Inflammatory macrophage treated with lipopolysaccharide for 4 hours (primary cell): ENCODE measurements around the gene EEF1AKMT1.
A peak's percentile ranks its signal among the peaks of the same experiment; 100 is the strongest.

Experiments
- DNase-seq: peaks from one replicate; pipeline ENCODE4 v3.0.0-alpha.2; 2020

The EEF1AKMT1 gene, protein sequence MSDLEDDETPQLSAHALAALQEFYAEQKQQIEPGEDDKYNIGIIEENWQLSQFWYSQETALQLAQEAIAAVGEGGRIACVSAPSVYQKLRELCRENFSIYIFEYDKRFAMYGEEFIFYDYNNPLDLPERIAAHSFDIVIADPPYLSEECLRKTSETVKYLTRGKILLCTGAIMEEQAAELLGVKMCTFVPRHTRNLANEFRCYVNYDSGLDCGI

DNA sequence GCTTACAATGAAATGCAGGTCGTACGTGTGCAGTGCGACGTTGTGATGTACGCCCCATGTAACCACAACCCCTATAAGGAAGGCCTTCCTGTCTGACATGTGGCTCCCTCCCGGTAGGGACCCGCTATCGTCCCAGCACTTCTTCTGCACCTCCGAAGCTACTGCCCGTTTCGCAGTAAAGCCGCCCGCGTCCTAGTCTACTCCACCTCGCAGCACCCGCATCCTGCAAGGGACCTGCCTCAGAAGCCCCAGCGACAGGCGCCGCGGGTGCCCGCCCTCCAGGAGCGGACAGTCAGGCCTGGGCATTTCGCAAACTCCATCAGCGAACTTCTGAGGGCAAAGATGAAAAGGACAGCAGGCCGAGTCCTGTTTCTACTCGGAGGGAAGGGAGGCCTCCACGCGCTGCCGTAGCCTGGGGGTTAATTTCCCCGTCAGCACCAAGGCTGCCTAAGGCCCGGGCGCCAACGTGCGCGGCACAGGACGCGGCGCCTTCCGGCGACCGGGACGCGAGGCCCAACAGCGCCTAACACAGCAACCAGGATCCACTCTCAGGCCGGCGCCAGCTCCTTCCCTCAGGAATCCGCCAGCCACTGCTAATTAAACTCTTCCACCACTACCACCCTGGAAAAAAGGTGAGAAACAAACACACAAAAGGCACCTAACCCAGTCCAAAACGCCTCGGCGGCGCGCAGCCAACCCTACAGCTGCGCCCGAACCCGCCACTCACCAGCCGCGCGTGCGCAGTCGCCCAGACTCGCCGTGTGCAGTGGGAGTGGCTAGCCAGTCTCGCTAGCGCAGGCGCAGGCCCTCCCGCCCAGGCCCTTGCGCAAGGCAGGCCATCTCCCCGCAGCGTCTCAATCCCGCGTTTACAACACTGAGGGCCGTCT, at the start of gene EEF1AKMT1:
Gene EEF1AKMT1 (minus strand): TSS at position 768 of the 887 bp plus-strand sequence. CDS start 16,363 bp downstream, outside the sequence.
- DNase-seq = peak; percentile 96

DNA sequence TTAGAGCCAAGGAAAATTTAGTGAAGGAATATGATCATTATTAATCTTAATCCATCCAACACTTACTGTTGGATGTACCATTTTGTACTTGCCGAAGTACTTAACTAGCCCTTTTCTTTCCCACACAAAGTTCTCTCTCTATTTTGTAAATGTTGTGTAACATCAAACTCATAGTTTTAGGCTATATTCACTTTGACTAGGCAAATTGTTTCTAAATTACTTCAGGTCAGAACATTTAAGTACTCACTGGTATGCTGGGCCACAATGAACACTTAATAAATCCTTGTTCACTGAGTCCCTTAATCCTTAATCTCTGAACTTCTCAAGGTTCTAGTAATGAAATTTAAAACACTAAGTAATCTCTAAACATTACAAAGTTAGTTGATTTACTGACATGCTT, 49.3 kb upstream of the EEF1AKMT1 start:
- DNase-seq = no peak

DNA sequence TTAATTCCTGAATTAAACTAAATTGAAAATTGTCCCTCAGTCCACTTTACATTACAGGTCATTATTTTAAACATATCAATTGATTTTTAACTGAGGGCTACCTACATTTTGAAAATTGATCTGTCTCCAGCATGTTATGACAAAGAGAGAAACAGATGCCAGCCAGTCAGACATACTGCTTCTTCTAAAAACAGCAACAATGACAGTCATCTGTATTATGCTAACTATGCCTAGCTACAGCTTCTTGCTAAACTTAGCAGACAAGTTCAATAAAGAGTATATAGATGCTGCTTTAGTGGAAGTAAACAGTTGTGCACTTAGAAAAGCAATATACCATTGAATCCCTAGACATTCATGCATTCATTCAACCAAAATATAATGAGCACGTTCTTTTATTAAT, 48.6 kb upstream of the EEF1AKMT1 start:
- DNase-seq = no peak

DNA sequence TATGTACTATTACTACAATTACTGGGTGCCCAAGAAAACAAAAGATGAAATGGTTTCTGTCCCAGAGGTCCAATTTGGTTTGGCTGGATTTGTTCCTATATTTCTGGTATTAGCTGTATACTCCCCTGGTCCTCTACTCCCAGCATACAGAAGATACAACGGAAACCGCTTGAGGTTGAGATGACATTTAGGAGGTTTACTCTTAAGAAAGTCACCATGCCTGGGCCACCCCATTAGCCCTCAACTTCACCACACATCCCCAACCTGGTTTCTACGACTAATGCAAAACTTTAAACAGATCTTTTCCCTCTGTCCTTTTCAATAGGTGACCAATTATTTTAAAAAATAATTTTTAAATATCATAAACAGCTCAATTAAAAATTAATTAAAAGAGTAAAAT, 46.0 kb upstream of the EEF1AKMT1 start:
- DNase-seq = no peak

DNA sequence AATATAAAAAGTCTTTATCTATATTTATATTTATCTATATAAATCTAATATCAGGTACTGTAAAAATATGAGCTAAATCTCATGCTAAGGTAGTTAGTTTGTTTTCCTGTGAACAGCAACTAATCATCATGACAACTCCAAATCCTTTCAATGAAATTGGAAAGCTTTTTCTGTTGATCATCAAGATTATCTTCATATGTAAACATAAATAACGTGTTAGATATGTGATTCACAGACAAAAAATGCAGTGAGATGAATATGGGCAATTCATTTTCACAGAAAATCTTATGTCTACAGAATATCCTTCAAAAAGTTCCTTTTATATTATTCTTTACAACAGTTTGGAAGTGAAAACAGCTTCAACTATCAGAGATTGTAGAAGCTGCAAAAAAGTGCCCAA, 41.7 kb upstream of the EEF1AKMT1 start:
- no peak for DNase-seq

DNA sequence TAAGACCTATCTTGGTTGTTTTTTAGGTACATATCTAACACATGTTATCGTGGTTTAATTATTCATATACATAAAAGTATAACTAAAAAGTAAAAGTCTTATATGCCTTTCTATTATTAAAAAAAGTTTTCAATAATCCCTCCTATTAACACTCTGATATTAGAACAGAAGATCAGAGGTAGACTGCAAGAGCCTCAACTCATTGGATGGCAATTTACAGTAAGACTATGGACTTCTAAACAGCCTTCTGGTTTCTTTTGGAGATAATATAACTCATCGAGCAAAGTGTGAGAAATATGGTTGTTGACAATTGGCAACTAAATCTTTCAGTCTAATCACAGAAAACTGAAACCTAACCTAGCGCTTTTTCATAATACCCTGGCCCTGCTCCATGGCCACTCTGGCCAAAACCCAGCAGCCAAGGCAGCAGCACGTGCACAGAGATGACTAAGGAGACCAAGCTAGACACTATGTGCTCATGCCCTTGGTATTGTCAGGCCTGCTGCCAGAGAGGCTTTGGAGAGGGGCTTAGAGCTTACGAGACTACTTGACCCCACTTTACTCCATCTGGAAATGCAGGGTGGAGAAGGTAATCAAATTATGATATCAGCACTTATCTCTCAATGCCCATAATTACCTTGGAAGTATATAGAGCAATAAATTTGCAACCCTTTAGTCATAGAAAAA, 40.6 kb upstream of the EEF1AKMT1 start:
- DNase-seq = no peak

DNA sequence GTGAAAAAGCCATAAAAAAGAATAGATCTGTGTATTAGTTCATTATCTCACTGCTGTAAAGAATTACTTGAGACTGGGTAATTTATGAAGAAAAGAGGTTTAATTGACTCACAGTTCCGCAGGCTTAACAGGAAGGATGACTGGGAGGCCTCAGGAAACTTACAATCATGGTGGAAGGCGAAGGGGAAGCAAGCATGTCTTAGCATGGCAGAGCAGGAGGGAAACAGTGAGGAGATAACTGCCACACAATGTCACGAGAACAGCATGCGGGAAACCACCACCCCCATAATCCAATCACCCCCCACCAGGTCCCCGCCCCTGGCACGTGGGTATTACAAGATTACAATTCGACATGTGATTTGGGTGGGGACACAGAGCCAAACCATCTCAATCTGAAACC, 39.1 kb upstream of the EEF1AKMT1 start:
- DNase-seq = no peak

DNA sequence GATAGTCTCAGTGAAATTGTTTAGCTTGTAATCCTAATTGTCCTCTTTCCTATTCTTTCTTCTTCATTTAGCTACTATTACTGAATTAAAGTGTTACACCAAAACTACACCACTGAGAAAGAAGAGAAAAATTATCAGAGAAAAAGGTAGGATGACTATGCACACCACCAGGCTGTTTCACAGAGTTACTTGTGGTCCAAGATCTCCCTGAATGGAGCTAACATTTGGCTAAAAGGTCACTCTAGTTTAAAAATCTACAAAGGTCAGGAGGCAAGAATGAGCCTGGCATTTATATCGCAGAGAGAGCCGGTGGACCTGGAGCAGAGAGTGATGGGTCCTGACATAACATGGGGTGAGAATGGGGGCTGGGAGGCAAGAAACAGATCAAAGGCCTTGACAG, 37.0 kb upstream of the EEF1AKMT1 start:
- no peak for DNase-seq

DNA sequence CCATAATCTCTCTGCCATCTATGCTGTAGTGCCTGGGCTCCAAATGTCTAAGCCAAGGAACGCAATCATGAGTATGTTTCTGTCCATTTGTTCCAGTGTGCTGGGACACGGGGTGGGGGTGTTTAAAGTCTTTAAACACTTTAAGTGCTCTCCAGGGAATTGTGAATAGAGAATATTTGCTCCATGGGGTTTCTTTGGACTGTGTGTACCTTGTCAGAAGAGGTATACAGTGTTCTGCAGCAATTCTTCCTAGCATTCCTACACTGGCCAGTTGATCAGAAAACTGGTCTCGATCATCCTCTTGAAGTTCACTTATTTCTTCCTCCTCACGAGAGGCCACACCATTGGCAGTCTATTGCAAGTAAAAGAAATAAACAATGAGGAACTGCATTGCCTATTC, 35.1 kb upstream of the EEF1AKMT1 start:
- no peak for DNase-seq

DNA sequence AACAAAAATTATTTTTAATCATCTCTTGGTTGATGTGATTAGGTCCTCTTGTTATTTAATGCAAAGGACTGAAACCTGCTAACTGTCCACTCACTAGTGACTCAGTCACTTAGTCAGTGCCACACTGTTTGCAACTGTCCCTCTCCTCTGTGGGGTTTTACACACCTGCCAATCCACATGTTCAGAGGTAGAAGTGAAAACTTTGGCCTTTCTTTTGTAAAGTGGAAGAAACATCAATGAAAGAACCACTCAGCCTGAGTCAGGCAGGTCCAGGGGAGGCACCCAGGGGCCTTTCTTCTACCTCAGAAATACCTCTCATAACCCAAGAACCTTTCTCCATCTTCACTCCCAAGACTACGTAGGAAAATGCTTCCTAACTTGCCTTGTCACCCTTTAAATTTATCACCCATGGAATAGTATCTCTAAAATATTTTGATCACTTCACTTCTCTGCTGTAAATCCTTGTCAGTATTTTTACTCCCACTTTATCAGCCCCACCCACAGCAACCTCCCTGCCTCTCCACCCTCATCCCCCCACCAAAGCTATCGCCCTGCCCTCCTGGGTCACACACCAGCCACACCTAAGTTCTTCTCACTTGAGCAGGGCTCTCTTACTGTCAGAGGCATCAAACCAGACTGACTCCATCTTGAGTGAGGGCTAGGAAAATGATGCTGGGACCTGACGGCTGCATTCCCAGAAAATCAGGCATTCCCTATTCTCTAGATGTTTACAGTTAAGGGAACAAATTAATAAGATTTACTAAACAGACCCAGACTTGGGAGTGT, 29.6 kb upstream of the EEF1AKMT1 start:
- DNase-seq = no peak

DNA sequence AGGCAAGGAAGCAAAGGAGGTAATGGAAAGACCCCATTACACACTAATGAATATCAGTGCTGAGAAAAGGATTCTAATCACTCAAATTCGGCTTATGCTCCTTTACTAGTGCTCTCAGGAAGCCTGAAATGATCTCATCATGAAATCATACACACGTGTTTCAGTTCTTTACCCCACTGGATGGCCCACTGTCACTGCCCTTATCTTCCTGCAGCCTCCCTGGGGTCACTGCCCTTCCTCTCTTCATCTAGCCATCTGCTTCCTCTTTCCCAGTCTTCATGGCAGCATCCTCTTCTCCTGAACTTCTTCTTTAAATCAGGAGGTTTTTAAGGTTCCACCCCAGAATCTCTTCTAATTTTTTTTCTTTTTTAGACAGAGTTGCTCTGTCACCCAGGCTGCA, 27.9 kb upstream of the EEF1AKMT1 start:
- peak; percentile 49 for DNase-seq

DNA sequence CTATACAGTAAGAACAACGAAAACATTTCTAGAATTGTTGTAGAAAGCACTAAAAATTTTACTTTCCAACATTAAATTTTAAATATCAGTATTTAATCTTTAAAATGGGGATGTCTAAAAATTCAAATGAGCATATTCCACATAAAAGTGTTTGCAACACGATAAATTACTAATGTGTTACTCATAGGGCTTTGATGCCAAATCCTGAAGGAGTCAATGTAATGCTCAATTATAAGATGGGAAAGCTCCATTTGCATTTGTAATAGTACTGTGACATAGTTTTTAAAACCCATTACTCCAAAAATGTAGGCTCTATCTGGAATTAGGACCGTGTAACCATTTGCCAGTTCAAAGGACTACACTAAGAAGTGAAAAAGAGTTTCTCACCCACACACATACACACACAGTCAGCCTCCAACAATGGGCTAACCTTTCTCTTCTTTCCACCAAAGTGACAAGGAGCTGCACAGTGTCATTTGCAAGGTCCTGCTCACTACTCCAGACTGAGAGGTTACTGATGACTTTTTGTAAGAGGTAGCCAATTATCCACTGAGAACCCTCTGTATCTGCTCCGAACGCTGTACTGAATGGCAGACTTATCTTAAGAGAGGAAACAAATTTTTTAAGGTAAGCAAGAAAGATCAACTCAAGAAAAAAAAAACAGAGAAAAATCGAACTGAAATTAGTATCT, 26.1 kb upstream of the EEF1AKMT1 start:
- DNase-seq = no peak

DNA sequence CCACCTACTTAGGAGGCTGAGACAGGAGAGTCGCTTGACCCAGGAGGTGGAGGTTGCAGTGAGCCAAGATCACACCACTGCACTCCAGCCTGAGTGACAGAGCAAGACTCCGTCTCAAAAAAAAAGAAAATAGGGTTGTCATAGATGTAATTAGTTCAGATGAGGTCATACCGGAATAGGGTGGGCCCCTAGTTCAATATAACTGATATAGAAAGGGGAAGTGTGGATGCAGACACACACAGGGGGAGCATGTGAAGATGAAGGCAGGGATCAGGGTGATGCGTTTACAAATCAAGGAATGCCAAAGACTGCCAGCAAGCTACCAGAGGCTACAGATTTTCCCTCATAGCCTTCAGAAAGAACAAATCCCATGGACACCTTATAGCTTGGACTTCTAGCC, 24.3 kb upstream of the EEF1AKMT1 start:
- DNase-seq = peak; percentile 56

DNA sequence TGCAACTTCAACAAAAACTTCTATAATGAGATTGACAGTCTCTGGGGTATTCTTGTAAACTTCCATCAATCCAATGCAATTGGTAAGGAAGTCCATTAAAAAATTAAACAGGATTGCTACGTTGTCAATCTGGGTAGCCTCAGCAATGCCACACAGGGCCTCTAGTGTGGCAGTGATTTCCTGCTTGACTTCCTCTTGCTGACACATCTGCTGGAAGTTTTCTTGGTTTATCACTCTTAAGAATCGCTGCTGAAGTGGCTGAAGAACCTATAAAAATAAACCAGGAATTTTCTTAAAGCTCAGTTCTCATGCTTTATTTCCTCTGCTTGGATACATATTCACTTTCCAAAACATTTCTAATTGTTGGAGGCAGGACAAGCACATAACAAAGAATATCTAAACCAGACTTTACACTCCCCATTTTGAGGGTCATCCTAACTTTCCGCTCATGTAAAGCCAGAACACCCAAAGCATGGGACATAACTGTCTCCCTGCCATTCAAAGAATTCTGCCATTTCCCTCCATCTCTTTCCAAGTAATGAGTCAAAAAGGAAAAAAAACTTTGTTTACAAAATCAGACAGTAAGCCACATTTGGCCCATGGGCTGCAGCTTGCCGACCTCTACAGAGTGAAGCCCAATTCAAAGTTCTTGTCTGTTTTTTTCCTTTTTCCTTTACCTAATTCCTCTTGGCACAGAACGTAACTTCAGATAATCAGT, 23.2 kb upstream of the EEF1AKMT1 start:
- peak; percentile 8 for DNase-seq

DNA sequence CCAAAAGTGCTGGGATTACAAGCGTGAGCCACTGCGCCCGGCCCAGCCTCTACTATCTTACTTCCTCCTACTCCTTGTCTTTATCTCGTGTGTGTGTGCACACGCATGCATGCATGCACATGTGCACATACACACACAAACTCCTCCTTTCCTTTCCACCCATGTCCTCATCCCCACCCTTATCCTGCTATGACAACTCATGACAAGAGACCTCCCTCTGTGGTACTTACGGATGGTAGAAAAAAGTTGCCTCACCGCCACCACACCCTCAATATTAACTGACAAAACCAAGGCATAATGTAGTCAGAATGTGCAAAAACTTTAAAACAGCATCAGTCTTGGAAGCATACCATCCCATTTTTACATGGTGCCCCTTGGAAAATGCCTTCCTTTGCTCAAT, 15.9 kb upstream of the EEF1AKMT1 start:
- no peak for DNase-seq

DNA sequence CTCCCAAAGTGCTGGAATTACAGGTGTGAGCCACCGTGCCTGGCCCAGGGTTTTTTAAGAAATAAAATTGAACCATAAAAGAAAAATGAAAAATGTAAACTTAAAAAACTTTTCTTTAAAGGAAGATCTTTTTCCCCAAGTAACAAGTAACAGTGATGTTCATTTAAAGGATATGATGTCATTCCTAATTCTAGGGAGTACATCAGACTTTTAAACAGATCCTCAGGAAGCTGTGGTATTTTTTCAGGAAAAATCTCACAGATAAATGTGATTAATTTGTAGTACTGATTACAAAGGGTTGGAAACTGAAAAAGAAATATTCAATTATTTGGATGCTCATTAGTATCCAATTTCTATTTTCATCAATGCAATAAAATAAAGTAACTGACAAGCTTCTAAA, 14.6 kb upstream of the EEF1AKMT1 start:
- DNase-seq = no peak

DNA sequence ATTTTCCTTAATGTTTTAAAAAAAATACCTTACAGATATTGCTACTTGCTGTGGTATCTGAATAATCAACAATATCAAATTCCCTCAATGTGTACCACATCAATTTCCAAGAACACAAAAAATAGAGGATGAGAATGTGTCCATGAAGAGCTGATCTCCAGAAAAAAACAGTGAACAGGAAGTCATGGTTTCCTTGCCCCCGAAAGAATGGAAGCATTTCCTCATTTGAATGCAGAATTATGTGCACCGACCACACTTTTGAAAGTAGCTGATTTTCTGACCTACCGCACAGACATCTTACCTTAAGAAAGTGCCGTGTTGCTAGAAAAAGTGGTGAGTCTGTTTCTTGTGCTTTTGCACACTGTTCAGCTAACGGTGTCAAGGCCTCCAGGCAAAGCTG, 13.4 kb upstream of the EEF1AKMT1 start:
- DNase-seq = peak; percentile 25

DNA sequence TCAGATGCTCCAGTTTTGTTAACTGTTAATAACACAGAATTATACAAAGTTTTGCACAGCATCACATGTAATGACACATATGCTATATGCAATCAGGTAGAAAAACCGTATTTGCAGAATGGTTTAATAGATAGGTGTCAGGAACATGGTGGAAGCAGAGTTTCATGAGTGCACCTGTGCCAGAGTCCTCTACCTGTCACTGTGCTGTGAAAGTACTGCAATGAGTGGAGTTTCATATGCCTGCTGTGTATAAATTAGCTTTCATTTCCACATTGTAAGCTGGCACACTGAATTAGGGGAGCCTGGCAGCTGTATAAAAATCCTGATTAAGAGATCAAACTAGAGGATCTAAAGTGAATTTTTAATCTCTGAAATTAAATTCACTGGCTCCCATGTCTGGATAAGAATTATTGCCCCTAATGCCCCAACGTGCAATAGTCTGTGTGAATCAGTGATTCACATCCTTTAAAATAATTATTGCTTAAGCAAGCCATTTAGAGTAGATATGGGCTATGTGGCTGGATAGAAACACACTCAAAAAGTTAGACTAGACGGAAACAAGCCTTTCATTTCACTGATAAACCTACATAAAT, 8.5 kb upstream of the EEF1AKMT1 start:
- DNase-seq = no peak

DNA sequence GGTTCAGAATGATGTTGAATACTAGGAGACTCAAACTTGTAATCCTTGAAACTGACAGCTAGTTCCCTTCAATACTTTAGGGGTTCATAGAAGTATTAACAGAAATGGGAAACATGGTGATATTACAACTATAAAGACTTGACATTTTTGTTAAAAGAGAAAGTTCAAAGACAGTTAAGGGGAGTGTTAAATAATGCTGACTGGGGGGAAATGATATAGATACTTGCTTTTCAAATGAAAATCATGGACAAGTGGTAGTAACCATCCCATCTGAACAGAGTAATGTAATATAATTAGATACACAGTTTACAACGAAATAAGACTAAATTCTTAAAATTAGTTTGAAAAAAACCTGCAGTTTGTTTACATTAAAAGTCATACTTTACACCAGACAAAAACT, 6.6 kb upstream of the EEF1AKMT1 start:
- no peak for DNase-seq

DNA sequence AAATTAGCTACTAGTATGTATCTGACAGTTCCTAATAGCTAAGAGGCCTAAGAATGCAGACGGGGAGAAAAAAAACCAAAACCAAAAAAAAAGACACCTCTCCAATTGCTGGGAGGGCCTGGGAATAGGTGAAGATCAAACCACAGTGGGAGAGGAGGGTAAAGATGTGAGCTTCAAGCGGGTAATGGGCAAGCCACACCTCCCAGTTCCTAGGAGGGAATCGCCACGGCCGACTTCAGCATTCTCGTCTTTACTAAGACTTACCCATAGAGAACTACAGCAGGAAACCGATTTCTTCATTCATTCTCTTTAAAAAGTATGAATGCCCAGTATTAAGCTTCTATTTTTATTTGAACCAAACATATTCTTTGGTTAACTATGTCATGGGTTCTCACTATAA, 5.6 kb upstream of the EEF1AKMT1 start:
- no peak for DNase-seq

DNA sequence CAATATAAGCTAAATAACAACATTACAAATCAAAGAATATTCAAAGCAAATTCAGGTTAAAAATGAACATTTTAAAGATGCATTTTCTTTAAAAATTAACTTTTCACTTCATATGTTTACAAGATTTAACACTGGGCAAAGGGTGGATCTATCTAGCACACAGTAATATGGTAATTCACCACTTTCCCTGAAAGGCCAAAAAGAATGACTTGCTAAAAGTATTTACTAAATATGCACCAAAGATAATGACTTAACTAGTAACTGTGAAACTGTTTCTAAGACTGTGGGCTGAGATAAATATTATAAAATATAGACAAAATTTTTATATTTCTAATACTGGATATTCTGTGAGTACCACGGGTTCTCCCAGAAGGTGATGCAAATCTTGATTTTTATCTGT, 4.5 kb upstream of the EEF1AKMT1 start:
- DNase-seq = no peak
